Vagina (tissue), 2 donors: ENCODE results near the gene INHA. TPM values are rescaled to one million over a fixed set of nuclear protein-coding genes. Genes with fewer than 3 reads are reported as not detected.

ENCODE experiments used
- DNase-seq, 2 donors: peaks; one replicate each; pipeline ENCODE4 v3.0.0-alpha.2; 2017; ENCODE audit errors: extremely low spot score in 2 of 2
- H3K27ac ChIP-seq: fragments of 200-600 bp; sonication (generic); one replicate; pipeline ENCODE4 v1.5.1; 2019
- H3K27me3 ChIP-seq: fragments of 200-600 bp; sonication (generic); one replicate; pipeline ENCODE4 v1.5.1; 2019
- H3K36me3 ChIP-seq, 2 donors: fragments of 200-600 bp; sonication (generic); one replicate each; pipeline ENCODE4 v1.5.1; 2017 to 2019
- H3K4me1 ChIP-seq: fragments of 200-600 bp; sonication (generic); one replicate; pipeline ENCODE4 v1.5.1; 2019
- H3K4me3 ChIP-seq, 2 donors: fragments of 200-600 bp; sonication (generic); 1 replicate in 1 of 2; 2 replicates in 1 of 2; pipeline ENCODE4 v1.5.1; 2016 to 2019
- H3K9me3 ChIP-seq: fragments of 200-600 bp; sonication (generic); one replicate; pipeline ENCODE4 v1.5.1; 2019
- POLR2A ChIP-seq, 2 donors: fragments of 450-650 bp; IDR thresholded peaks; one replicate each; pipeline ENCODE4 v1.6.1; 2017; ENCODE audit warnings: antibody characterized with exemption in 2 of 2, mild to moderate bottlenecking in 2 of 2, moderate library complexity in 2 of 2
- POLR2AphosphoS5 ChIP-seq, 2 donors: sonication (generic); formaldehyde crosslinking; IDR thresholded peaks; one replicate each; pipeline ENCODE4 v1.9.0; 2017; ENCODE audit warnings: antibody characterized with exemption in 2 of 2, mild to moderate bottlenecking in 2 of 2, low read depth in 1 of 2; ENCODE audit not compliant: insufficient read depth in 1 of 2
- intact Hi-C: fragments of 100-400 bp; cut with DNase I; formaldehyde crosslinking; loops from one replicate; pipeline ENCODE4 v1.15.1; 2023
- total RNA-seq: library from RNA; depleted of rRNA; stranded (reverse); fragments of >200 nt; gene quantifications from one replicate; pipeline ENCODE4 v1.2.3, GENCODE V29; 2016
- TF ChIP-seq, protein P1 (sequence below), 3 experiments: fragments of 450-650 bp in 2 of 3; fragments of 200-600 bp in 1 of 3; sonication (generic) in 1 of 3; IDR thresholded peaks; one replicate each; pipeline ENCODE4 v1.5.1; 2017 to 2019; ENCODE audit warnings: antibody characterized with exemption in 3 of 3, mild to moderate bottlenecking in 2 of 3, moderate library complexity in 2 of 3

The INHA gene, protein sequence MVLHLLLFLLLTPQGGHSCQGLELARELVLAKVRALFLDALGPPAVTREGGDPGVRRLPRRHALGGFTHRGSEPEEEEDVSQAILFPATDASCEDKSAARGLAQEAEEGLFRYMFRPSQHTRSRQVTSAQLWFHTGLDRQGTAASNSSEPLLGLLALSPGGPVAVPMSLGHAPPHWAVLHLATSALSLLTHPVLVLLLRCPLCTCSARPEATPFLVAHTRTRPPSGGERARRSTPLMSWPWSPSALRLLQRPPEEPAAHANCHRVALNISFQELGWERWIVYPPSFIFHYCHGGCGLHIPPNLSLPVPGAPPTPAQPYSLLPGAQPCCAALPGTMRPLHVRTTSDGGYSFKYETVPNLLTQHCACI
- total RNA-seq: 0.74 TPM

DNA sequence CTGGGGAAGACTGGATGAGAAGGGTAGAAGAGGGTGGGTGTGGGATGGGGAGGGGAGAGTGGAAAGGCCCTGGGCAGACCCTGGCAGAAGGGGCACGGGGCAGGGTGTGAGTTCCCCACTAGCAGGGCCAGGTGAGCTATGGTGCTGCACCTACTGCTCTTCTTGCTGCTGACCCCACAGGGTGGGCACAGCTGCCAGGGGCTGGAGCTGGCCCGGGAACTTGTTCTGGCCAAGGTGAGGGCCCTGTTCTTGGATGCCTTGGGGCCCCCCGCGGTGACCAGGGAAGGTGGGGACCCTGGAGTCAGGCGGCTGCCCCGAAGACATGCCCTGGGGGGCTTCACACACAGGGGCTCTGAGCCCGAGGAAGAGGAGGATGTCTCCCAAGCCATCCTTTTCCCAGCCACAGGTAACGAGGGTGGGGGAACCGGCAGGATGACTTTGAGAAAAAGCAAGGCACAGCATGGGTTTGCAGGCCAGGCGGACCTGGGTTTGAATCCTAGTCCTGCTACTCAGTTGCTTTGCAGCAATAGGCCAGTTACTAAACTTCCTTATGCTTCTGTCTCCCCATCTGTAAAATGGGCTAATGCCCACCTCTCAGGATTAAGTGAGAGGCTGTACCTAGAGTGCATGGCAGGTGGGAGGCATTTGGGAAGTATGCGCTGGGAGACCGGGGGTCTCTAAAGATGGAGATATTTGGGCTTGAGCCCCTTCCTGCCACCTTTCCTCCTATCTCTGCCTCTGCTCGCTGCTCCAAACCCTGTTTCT, at the start of gene INHA:
Gene INHA (plus strand): TSS at position 74 of the 765 bp plus-strand sequence. CDS start 65 bp downstream, at position 139.
- DNase-seq: no peak
- H3K27me3 ChIP-seq: no peaks in the 10 kb centered on the region
- H3K27ac ChIP-seq: peak within 1 kb of the TSS; percentile 80
- intact Hi-C loops: no loop called here
- H3K4me3 ChIP-seq: peak within 1 kb of the TSS; percentile 64 to 97
- peaks cover 14% of the 10 kb centered on the region for H3K4me1 ChIP-seq
- no peaks in the 10 kb centered on the region for H3K36me3 ChIP-seq
- no peak for TF ChIP-seq POLR2A (IDR thresholded peaks at IDR 0.05)
- TF ChIP-seq, protein P1, sequence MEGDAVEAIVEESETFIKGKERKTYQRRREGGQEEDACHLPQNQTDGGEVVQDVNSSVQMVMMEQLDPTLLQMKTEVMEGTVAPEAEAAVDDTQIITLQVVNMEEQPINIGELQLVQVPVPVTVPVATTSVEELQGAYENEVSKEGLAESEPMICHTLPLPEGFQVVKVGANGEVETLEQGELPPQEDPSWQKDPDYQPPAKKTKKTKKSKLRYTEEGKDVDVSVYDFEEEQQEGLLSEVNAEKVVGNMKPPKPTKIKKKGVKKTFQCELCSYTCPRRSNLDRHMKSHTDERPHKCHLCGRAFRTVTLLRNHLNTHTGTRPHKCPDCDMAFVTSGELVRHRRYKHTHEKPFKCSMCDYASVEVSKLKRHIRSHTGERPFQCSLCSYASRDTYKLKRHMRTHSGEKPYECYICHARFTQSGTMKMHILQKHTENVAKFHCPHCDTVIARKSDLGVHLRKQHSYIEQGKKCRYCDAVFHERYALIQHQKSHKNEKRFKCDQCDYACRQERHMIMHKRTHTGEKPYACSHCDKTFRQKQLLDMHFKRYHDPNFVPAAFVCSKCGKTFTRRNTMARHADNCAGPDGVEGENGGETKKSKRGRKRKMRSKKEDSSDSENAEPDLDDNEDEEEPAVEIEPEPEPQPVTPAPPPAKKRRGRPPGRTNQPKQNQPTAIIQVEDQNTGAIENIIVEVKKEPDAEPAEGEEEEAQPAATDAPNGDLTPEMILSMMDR (IDR thresholded peaks at IDR 0.05): no peak
- TF ChIP-seq POLR2AphosphoS5 (IDR thresholded peaks at IDR 0.05; ENCODE audit: insufficient read depth in 1 of 2, low read depth in 1 of 2): no peak
- no peaks in the 10 kb centered on the region for H3K9me3 ChIP-seq

DNA sequence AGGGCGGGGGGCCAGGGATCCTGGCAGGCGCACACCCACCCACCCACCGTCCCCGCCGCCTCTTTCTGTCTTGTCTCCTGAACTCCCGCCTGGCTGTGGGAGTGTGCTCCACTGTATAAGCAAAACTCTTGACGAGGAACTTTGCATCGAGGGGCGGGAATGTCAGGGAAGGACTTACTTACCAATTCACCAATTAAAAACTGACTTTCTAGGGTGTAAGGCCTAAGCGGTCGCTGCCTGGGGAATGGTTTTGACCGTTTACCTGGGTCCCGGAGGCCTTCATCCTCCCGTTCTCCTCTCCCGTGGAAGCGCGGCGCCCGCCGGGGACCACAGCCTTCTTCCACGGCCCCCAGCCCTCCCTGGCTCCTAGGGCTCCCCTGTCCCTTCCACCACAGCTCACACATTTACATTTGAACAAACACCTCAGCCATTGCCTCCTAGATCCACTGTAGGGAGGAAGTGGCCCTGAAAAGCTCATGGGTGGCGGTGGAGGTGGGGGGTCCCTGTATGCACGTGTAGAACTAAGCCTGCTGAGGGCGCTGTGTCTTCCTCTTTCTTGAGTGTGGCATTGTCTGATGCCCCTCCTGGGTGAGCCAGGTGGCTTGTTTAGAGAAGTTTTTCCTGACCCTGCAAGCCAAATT, 49.0 kb upstream of the INHA start:
- no peak for DNase-seq
- TF ChIP-seq POLR2A (IDR thresholded peaks at IDR 0.05) (no peak), POLR2AphosphoS5 (IDR thresholded peaks at IDR 0.05; ENCODE audit: insufficient read depth in 1 of 2, low read depth in 1 of 2) (no peak)
- TF ChIP-seq, protein P1 (IDR thresholded peaks at IDR 0.05): no peak

DNA sequence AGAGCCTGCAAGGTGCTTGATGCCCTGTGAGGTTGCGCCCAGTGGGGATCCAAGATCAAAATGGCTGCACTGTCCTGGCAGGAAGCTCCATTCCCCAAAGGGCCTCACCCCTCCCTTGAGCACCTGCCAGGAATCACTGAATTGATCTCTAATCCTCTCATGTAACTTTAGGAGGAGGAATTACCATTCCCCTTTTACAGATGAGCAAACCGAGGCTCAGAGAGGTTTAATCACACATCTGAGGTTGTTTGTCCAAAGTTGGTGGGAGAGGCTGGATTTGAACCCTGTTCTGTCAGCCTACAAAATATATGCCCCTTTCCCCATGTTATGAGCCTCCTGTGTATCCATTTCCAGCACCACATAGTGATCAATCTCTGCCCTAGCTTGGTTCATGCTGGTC, 47.3 kb upstream of the INHA start:
- H3K4me1 ChIP-seq: peaks cover 30% of the 10 kb centered on the region
- TF ChIP-seq POLR2A (IDR thresholded peaks at IDR 0.05): no peak
- TF ChIP-seq, protein P1 (IDR thresholded peaks at IDR 0.05): no peak
- no peak for TF ChIP-seq POLR2AphosphoS5 (IDR thresholded peaks at IDR 0.05; ENCODE audit: insufficient read depth in 1 of 2, low read depth in 1 of 2)
- no peaks in the 10 kb centered on the region for H3K27me3 ChIP-seq
- H3K36me3 ChIP-seq: no peaks in the 10 kb centered on the region
- intact Hi-C loops: loop anchor here (5.0 kb wide), 1 partner anchor 53 kb away; no protein-coding TSS in a partner anchor
- H3K9me3 ChIP-seq: no peaks in the 10 kb centered on the region
- DNase-seq: no peak
- no peak overlapping the region for H3K27ac ChIP-seq
- no peak overlapping the region for H3K4me3 ChIP-seq

More for the DNA sequence above, 49.0 kb upstream of the INHA start:
- Histone ChIP-seq H3K36me3 (no peaks in the 10 kb centered on the region), H3K9me3 (no peaks in the 10 kb centered on the region), H3K4me3 (peak overlapping the region; percentile 37 to 60), H3K4me1 (peaks cover 30% of the 10 kb centered on the region), H3K27me3 (no peaks in the 10 kb centered on the region), H3K27ac (peak overlapping the region; percentile 84)
- intact Hi-C loops: no loop called here

DNA sequence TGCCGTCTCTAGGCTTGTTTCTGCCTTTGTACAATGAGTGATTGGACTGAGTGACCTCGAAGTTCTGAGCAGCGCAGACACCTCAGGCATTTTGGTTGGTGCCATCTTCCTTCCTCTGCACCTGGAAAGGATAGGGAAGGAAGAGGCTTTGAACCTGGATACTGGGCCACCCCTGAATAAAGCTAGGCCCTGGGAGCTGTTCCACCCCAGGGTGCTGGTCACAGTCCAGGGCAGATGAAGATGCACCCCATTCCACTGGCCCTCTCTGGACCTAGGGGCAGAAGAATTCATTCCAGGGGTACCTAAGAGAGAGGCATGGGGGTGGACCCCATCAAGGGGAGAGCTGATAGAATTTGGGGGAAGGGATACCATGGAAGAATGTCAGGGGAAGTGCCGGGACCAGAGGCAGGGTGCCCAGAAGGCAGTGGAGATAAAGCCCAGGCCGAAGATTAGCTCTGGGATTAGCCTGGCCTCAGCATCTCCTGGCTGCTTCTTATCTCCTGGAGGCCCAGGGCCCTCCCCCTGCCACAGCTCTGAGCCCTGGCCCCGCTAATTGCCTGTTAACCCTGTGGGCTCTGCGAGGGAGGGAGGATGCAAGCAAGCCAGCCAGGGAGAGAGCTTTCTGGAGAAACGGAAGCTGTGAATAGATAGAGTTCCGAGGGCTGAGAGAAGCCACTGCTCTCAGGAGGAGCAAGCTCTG, 46.4 kb upstream of the INHA start:
- Histone ChIP-seq H3K9me3 (no peaks in the 10 kb centered on the region), H3K4me3 (no peak overlapping the region), H3K4me1 (peaks cover 27% of the 10 kb centered on the region), H3K27me3 (no peaks in the 10 kb centered on the region), H3K36me3 (no peaks in the 10 kb centered on the region), H3K27ac (no peak overlapping the region)
- intact Hi-C loops: loop anchor here (2.0 to 5.0 kb wide), 2 partner anchors 53 to 121 kb away; no protein-coding TSS in a partner anchor
- TF ChIP-seq POLR2AphosphoS5 (IDR thresholded peaks at IDR 0.05; ENCODE audit: insufficient read depth in 1 of 2, low read depth in 1 of 2): no peak
- TF ChIP-seq, protein P1 (IDR thresholded peaks at IDR 0.05): no peak
- no peak for TF ChIP-seq POLR2A (IDR thresholded peaks at IDR 0.05)
- DNase-seq: no peak
